ENCODE results near the gene FAM131C.
A peak's percentile ranks its signal among the peaks of the same experiment; 100 is the strongest.

The FAM131C gene

GRCh38 chr1:16013220-16013907, 60.1 kb downstream of the FAM131C start:
- DNase-seq = peak; percentile 17 to 31

- peak; percentile 29 to 32 for DNase-seq
Observed at GRCh38 chr1:16012590-16013219, 60.7 kb downstream of the FAM131C start.

- DNase-seq = no peak
Observed at GRCh38 chr1:16011936-16012589, 61.4 kb downstream of the FAM131C start.

GRCh38 chr1:16010837-16011236, 62.6 kb downstream of the FAM131C start:
- DNase-seq = no peak

- no peak for DNase-seq
Observed at GRCh38 chr1:16009678-16010077, 63.8 kb downstream of the FAM131C start.

- DNase-seq = peak; percentile 39 to 89
Observed at GRCh38 chr1:16009030-16009460, 64.4 kb downstream of the FAM131C start.
